ENCODE data around the gene ITFG2.
"Not testable (repeated sequence)": the region's sequence is repeated elsewhere in the genome, so short reads cannot be mapped to it uniquely, and the experiment has no call there.

Gene ITFG2

DNA sequence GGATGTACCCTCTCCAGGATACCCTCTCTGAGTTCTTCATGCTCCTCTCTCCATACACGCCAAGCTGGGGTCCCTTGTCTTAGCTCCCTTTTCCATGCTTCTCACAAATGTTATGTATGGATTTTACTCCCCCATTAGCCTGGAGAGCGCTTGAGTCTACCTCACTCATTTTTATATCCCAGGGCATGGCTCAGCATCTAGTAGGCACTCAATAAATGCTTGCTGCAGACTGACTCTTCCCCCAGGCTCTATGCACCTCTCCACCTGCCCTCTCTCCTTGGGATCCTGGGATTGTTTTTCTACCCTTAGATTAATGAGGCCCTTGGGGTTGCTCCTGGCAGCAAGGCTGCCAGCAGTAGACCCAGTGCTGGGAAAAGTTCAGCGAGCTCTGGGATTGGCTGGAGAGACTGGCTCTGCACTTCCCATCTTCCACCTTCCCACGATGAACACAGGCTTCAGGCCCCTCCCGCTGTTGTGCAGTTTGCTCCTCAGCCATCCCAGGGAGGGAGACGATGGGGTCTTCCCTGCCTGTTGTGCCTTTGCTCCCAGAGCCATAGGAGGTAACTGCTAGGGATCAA is 20.2 kb downstream of the ITFG2 start:
- no peak for DNase-seq

- no peak for DNase-seq
Observed at GRCh38 chr12:2833327-2833726, 20.9 kb downstream of the ITFG2 start.

DNA sequence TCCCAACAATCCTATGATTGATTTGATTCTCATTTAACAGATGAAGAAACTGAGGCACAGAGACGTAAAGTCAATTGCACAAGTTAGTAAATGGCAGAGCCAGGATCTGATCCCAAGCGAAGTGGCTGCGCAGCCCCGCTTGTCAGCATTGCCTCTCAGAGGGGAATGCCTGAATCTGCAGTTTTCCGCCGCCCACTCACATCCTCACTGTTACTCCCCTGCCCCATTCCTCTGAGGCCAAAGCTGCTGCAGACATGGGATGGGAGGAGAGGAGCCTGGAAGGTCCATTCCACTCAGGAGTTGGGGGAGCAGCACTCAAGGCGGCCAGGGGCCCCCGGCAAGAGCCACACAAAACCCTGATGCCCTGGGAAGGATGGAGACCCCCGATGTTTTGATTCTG is 21.3 kb downstream of the ITFG2 start:
- no peak for DNase-seq

DNA sequence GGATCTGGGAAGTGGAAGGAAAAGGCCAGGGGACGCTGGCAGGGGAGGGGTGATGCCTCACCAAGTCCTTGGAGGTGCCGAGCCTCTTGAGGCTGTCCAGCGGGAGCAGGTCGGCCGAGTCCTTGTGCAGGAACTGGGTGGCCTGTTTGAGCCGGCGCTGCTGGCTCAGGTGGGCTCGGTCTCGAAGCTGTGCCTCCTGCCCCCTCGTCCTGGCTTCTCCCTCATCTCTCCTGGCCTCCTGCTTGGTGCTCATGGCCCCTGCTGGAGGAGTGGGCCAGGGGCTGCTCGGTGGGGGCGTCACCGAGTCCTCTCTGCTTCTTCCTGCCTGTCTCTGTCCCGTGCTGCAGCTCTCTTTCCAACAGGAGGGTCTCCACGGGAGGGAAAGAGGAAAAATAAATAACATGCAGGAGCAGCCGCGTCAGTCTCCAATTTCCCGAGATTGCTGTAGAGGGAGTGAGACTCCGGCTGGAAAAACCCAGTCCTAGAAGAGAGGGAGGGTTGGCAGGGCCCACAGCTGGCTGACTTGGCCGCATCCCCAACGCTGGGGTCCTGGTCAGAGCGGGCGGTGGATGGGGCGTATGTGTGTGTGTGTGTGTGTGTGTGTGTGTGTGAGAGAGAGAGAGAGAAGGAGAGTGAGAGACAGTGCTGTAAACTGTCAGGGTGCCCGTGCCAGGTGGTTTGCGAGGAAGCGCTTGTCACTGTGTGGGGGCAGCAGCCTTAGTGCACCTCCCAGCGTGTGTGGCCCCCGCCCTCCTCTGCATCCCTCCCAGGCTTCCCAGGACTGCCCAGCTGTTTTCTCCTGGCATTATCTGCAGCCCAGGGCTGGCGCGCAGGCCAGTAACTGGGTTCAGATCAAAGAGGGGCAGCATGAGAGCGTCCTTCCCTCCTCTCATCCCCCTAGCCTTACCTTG is 22.4 kb downstream of the ITFG2 start, which contains the start of gene NRIP2:
NRIP2 (minus strand) TSS at position 455 of the 911 bp plus-strand sequence; CDS start at position 403, 52 bp downstream.
- DNase-seq, result no peak

DNA sequence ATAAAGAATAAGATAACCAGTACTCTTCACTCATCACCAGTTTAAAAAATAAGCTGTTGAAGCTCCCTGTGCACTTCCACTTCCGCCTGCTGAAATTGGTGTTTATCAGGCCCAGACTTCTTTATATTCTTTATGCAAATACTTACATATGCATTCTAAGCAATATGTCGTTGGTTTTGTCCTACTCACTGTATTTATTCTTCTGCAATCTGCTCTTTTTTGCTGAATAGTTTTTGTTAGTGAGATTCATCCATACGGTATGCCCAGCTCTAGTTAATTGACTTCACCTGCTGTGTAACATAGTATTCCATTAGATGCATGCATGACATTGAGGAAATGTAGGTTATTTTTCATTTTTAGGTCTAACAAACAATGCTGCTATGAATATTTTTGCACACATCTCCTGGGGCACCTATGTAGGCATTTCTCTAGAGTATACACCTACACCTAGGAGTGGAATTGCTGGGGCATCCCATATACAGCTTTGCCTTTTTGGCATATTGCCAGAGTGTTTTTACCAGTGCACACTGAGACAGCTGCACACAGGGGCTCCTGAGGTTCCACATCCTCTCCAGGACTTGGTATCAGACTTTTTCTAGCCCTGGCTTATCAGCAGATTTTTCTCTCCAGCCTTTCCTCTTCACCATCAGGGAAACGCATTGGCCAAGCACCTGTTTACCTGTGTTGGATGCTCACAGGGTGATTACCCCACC is 23.4 kb downstream of the ITFG2 start:
- DNase-seq, result no peak

DNA sequence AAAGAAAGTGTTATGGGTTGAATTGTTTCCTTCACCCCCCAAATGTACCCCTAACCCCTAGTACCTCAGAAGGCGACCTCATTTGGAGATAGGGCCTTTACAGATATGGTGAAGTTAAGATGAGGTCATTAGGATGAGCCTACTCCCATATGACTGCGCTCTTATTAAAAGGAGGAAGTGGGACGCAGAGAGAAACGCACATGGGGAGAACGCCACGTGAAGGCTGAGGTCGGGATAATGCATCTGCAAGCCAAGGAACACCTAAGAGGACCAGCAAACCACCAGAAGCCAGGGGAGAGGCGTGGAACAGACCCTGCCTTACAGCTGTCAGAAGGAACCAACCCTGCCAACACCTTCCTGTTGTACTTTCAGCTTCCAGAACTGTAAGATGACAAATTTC is 24.1 kb downstream of the ITFG2 start:
- no peak for DNase-seq

DNA sequence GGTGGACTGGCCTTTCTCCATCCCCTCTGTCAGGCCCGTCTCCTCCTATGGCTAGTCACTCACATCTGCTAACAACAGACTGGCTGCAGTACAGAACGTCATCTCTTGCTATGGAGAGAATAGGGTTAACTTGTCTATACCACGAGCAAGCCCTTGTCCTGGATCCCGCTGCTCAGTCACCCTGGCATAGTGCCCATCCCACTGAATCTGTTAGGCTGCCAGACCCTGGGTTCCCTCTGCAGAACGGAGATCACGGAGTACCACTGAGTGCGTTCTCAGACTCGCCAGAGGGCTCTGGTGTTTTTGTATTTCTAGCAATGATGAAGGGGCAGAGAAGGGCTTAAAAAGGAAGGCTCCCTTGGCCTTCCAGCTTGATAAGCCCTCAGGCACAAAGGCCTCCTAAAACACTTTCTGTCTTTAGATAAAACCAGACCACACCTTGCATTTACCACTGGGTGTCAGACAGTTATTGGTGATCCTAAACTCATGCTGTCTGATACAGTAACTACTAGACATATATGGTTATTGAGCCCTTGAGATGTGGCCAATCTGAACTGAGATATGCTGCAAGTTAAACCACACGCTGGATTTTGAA is 28.7 kb downstream of the ITFG2 start:
- no peak for DNase-seq

DNA sequence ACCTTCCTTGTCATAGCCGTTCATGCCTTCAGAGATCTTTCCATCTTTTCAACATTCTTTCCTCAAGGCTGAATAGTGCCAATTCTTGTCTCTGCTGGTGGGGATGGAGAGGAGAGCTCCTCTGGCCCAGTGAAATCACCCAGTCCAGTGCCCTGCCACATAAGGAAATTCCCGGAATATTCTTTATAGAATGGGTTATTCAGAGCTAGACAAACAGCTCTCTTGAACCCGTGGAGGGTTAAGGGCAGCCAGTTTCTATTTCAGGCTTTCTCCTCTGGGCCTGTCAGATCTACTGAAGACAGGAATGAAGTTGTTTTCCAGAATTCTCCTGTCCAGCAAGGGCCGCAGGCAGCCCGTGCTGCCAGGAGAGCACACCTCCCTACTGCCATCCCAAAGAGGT is 30.5 kb downstream of the ITFG2 start:
- no peak for DNase-seq

DNA sequence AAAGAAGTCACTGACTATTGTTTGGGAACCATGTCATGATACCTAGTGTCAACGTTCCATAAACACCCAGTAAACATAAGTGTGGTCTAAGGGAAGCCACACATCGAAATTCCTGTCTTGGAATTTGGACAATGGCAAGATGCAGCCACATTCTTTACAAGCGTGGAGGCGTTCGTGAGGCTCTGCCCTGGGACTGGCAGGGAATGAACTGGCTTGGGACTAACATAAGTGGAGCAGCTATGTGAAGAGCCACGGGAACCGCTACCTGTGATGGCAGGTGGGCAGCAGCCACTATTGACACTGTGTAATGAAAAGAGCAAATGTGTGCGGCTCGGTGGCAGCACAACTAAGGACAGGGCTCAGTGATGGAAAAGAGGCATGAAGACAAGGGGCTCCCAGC is 32.3 kb downstream of the ITFG2 start:
- DNase-seq, result no peak

DNA sequence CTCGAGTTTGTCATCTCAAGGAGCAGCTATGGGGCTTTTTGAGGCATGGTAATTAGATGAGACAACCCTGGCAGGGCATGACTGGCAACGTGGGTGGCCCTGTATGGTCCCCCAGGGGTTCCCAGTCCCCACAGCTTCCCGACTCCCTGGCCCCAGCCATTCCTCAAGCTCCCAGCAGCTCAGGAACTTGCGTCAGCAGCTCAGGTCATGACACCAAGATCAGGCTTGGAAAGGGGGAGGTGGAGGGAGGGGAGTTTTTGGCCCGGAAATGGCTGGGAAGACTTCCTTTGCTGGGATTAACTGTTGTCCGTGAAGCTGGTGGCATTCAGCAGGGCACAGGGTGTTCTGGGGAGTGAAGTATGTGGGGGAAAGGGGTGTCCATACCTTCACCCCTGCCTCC is 32.8 kb downstream of the ITFG2 start:
- DNase-seq, result no peak

DNA sequence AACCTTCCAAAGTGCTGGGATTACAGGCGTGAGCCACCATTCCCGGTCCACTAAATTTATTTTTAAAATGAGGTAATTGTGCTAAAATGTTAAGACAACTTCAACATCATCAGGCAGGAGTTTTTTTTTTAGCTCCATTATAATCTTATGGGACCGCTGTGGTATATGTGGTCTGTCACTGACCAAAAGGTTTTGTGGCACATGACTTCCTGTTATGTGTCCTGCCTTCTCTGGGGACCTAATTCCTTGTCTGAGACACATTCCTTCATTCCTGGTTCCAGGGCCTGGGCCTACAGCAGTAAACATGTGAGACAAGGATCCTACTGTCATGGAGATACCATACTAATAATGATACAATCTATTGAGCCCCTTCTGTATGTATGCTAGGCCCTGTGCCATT is 39.5 kb downstream of the ITFG2 start:
- DNase-seq, result no peak

- DNase-seq, result peak; percentile 73
Observed at GRCh38 chr12:2853626-2854025, 41.2 kb downstream of the ITFG2 start.

- DNase-seq, result no peak
Observed at GRCh38 chr12:2854669-2855453, 42.4 kb downstream of the ITFG2 start.

DNA sequence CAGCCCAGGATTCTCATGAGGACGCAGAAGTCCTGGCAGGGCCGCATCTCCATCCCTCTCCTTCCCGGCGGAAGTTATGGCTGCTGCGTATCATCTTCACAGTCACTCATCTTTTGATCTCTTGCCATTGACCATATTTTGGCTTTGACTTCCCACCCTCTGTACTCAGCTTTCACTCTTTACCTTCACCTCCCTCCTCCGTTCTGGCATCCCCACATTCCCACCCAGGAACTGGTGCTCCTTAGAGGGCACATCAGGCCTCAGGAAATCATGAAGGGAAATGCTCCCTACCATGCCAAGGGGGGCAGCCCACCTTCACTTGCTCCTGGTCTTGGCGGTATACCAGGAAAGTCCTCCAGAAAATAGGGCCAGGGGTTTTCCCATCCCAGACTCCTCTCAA is 43.1 kb downstream of the ITFG2 start:
- DNase-seq, result no peak

DNA sequence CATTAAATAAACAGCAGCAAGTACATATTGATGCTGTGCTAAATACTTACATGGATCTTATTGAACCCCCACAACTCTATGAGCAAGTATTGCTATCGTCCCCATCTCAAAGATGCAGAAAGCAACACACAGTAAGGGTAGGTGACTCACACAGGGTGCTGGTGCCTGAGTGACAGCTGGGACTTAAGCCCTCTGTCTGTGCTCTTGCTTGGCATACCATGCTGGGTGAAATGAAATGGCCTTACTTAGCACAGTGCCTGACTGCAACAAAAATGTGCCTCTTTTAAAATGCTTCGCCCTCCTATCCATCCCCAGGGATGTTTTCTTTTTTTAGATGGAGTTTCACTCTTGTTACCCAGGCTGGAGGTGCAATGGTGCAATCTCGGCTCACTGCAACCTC is 43.6 kb downstream of the ITFG2 start:
- no peak for DNase-seq

DNA sequence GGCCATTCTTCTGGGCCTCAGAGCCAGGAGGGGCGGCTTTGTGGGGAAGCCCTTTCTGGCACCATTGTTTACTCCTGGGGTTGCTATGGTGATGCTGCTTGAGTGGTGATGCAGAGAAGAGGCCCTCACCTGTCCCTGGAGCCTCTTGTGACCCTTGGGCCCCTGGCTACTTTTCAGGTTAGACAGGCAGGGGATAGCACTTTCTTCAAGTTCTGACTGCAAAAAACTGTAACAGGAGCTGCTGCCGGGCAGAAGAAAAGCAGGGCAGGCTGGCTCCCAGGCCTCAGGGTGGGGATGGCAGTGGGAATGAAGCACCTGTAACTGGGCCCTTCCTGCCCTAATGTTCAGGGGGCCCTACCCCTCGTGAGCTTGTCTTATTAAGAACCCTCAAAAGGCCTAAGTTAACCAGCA is 44.6 kb downstream of the ITFG2 start, which contains the start of gene TEX52:
TEX52 (minus strand) TSS at position 19 of the 411 bp plus-strand sequence; CDS start at position 6, 13 bp downstream.
- no peak for DNase-seq

DNA sequence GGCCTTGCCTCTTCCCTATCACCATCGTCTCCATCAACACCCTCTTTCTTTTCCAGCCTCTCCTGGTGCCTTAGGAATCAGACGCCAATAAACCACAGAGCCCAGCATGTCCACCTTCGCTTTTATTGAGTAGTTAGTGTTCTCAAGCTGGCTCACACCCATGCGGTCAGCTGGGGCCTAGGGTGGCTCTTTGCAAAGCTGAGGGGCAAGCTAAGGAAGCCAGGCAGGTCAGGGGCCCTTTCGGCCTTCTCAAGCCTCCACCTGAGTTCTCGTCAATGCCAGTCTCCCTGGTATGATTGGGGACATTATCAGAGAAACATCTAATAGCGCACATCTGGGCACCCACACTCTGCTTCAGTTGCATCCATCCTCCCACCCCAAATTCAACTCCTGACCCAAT is 45.1 kb downstream of the ITFG2 start:
- DNase-seq, result no peak

GRCh38 chr12:2858334-2858733 is 45.9 kb downstream of the ITFG2 start:
- no peak for DNase-seq

DNA sequence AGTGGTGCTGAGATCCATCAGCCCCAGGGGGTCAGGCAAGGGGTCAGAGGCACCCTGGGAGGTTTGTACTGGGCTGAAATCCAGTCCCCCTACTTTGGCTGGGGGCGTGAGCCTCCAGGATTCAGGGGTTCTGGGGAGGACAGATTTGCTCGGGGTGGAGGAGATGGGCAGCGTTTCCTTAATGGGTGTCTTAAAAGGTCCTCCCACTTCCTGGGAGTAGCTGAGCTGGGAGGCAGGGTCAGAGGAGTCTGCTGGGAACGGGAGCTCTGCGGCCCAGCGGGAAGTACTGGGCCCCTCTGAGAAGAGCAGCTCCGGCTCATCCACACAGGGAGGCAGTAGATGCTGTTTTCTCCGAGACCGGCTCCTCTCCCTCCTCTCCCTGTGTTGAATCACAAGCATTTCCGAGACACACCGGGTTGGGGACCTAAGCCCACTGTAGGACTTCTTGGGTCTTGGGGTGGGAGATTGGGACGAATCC is 46.5 kb downstream of the ITFG2 start:
- DNase-seq, result no peak

- no peak for DNase-seq
Observed at GRCh38 chr12:2860170-2860569, 47.7 kb downstream of the ITFG2 start.

GRCh38 chr12:2862876-2863275 is 50.4 kb downstream of the ITFG2 start:
- no peak for DNase-seq

- not testable (repeated sequence) for DNase-seq
Observed at GRCh38 chr12:2863402-2863801, 50.9 kb downstream of the ITFG2 start.

All from activated CD4-positive, alpha-beta T cell treated with anti-CD3 and anti-CD28 coated beads for 48 hours (primary cell).